Hepatocyte (in vitro differentiated cells): ENCODE results near the gene ZNF444. TPM values are rescaled to one million over a fixed set of nuclear protein-coding genes. Genes with fewer than 3 reads are reported as not detected.

Source experiments
- DNase-seq: peaks from one replicate; pipeline ENCODE4 v3.0.0-alpha.2; 2016; ENCODE audit warnings: low spot score
- H2AFZ ChIP-seq: fragments of 200-600 bp; sonication (generic); 2 replicates; pipeline ENCODE4 v1.6.0; 2016; ENCODE audit warnings: antibody characterized with exemption, mild to moderate bottlenecking
- H3K27ac ChIP-seq: fragments of 200-600 bp; sonication (generic); 2 replicates; pipeline ENCODE4 v1.5.1; 2016; ENCODE audit warnings: mild to moderate bottlenecking
- H3K27me3 ChIP-seq: fragments of 200-600 bp; sonication (generic); 2 replicates; pipeline ENCODE4 v1.6.1; 2016
- H3K36me3 ChIP-seq: fragments of 200-600 bp; sonication (generic); replicated peaks from 2 replicates; pipeline ENCODE4 v1.5.1; 2016; ENCODE audit warnings: low read depth; ENCODE audit not compliant: insufficient read depth
- H3K4me1 ChIP-seq: fragments of 200-600 bp; sonication (generic); 2 replicates; pipeline ENCODE4 v1.5.1; 2016; ENCODE audit warnings: mild to moderate bottlenecking, moderate library complexity; ENCODE audit not compliant: insufficient read depth
- H3K4me2 ChIP-seq: fragments of 200-600 bp; sonication (generic); 2 replicates; pipeline ENCODE4 v1.6.0; 2016
- H3K4me3 ChIP-seq: fragments of 200-600 bp; sonication (generic); 2 replicates; pipeline ENCODE4 v1.5.1; 2016; ENCODE audit warnings: mild to moderate bottlenecking
- H3K79me2 ChIP-seq: fragments of 200-600 bp; sonication (generic); 2 replicates; pipeline ENCODE4 v1.6.0; 2017; ENCODE audit warnings: mild to moderate bottlenecking
- H3K9me2 ChIP-seq: fragments of 200-600 bp; sonication (generic); replicated peaks from 2 replicates; pipeline ENCODE4 v1.6.0; 2017; ENCODE audit warnings: mild to moderate bottlenecking; ENCODE audit not compliant: insufficient read depth
- H3K9me3 ChIP-seq: fragments of 200-600 bp; sonication (generic); 2 replicates; pipeline ENCODE4 v1.5.1; 2016; ENCODE audit warnings: low read depth, mild to moderate bottlenecking
- H4K20me1 ChIP-seq: fragments of 200-600 bp; sonication (generic); 2 replicates; pipeline ENCODE4 v1.6.0; 2016; ENCODE audit warnings: mild to moderate bottlenecking; ENCODE audit not compliant: insufficient read depth, poor library complexity, severe bottlenecking
- CTCF ChIP-seq: fragments of 200-600 bp; sonication (generic); IDR thresholded peaks from 2 replicates; pipeline ENCODE4 v1.5.1; 2016; ENCODE audit warnings: antibody characterized with exemption, mild to moderate bottlenecking; ENCODE audit not compliant: poor library complexity
- EZH2 ChIP-seq: fragments of 200-600 bp; sonication (generic); IDR thresholded peaks from 2 replicates; pipeline ENCODE4 v1.6.1; 2016; ENCODE audit warnings: antibody characterized with exemption, mild to moderate bottlenecking, borderline replicate concordance
- EZH2phosphoT487 ChIP-seq: fragments of 200-600 bp; sonication (generic); IDR thresholded peaks from one replicate; pipeline ENCODE4 v1.6.1; 2018; ENCODE audit warnings: antibody characterized with exemption, mild to moderate bottlenecking, low read depth, moderate library complexity; ENCODE audit not compliant: unreplicated experiment, severe bottlenecking
- WGBS: methylation state at CpG from one replicate; pipeline ENCODE4 v1.1.6; 2016; ENCODE audit warnings: low lambda C conversion rate; ENCODE audit errors: missing lambda C conversion rate; 5-methylcytosine and 5-hydroxymethylcytosine counted together
- polyA plus RNA-seq: library from polyadenylated mRNA; unstranded; fragments of >200 nt; fragmentation: Nextera tagmentation; extraction: Ambion mirVana; gene quantifications from 2 replicates; pipeline ENCODE4 v1.2.1, GENCODE V29; 2016
- total RNA-seq: library from RNA; depleted of rRNA; stranded (reverse); fragments of >200 nt; gene quantifications from 2 replicates; pipeline ENCODE4 v1.2.3, GENCODE V29; 2014

Gene ZNF444
- total and polyA plus RNA-seq, 2 experiments from 2014 or later = 46.6 to 60.2 TPM

GRCh38 chr19:56124578-56124977 lies 16.5 kb upstream of the ZNF444 start:
- Histone ChIP-seq H3K9me3 (no peaks in the 10 kb centered on the region), H3K27me3 (no peaks in the 10 kb centered on the region), H2AFZ (no peak overlapping the region), H3K79me2 (peaks cover 10% of the 10 kb centered on the region), H3K4me3 (no peak overlapping the region), H3K9me2 (no peaks in the 10 kb centered on the region), H4K20me1 (peaks cover 7% of the 10 kb centered on the region), H3K36me3 (no peaks in the 10 kb centered on the region), H3K4me2 (no peak overlapping the region), H3K4me1 (peaks cover 3% of the 10 kb centered on the region), H3K27ac (no peak overlapping the region)
- 86% methylated on average over 3 of the region's 4 CpGs for WGBS
- DNase-seq = no peak
- TF ChIP-seq EZH2 (no peak), EZH2phosphoT487 (no peak), CTCF (no peak)

GRCh38 chr19:56125806-56126590 lies 15.1 kb upstream of the ZNF444 start:
- Histone ChIP-seq H3K9me3 (no peaks in the 10 kb centered on the region), H3K4me3 (no peak overlapping the region), H3K9me2 (no peaks in the 10 kb centered on the region), H3K4me2 (no peak overlapping the region), H2AFZ (no peak overlapping the region), H3K27ac (no peak overlapping the region), H3K4me1 (no peaks in the 10 kb centered on the region), H3K36me3 (no peaks in the 10 kb centered on the region), H3K79me2 (no peaks in the 10 kb centered on the region), H3K27me3 (no peaks in the 10 kb centered on the region), H4K20me1 (no peaks in the 10 kb centered on the region)
- DNase-seq = no peak
- TF ChIP-seq EZH2phosphoT487 = no peak
- TF ChIP-seq EZH2 = no peak
- TF ChIP-seq CTCF = no peak
- 64% methylated on average over 16 of the region's 16 CpGs for WGBS

GRCh38 chr19:56126983-56127780 lies 13.9 kb upstream of the ZNF444 start:
- WGBS = 92% methylated on average over 19 of the region's 19 CpGs

GRCh38 chr19:56130006-56130405 lies 11.1 kb upstream of the ZNF444 start:
- H3K4me3 ChIP-seq = no peak overlapping the region
- no peaks in the 10 kb centered on the region for H3K79me2 ChIP-seq
- H4K20me1 ChIP-seq = no peaks in the 10 kb centered on the region
- peaks cover 5% of the 10 kb centered on the region for H3K4me1 ChIP-seq
- no peak overlapping the region for H2AFZ ChIP-seq
- no peak for DNase-seq
- no peaks in the 10 kb centered on the region for H3K36me3 ChIP-seq
- H3K4me2 ChIP-seq = no peak overlapping the region
- no peak overlapping the region for H3K27ac ChIP-seq
- no peaks in the 10 kb centered on the region for H3K9me3 ChIP-seq
- no peak for TF ChIP-seq CTCF
- TF ChIP-seq EZH2 = no peak
- no peak for TF ChIP-seq EZH2phosphoT487
- H3K9me2 ChIP-seq = no peaks in the 10 kb centered on the region
- H3K27me3 ChIP-seq = no peaks in the 10 kb centered on the region
- 86% methylated on average over 7 of the region's 7 CpGs for WGBS

More at GRCh38 chr19:56126983-56127780, 13.9 kb upstream of the ZNF444 start:
- H3K4me1 ChIP-seq = no peaks in the 10 kb centered on the region
- H3K27me3 ChIP-seq = no peaks in the 10 kb centered on the region
- TF ChIP-seq EZH2phosphoT487 = no peak
- no peak for TF ChIP-seq EZH2
- no peaks in the 10 kb centered on the region for H3K9me2 ChIP-seq
- no peak overlapping the region for H3K4me3 ChIP-seq
- no peaks in the 10 kb centered on the region for H3K9me3 ChIP-seq
- no peaks in the 10 kb centered on the region for H4K20me1 ChIP-seq
- H3K4me2 ChIP-seq = no peak overlapping the region
- H2AFZ ChIP-seq = no peak overlapping the region
- H3K79me2 ChIP-seq = no peaks in the 10 kb centered on the region
- H3K36me3 ChIP-seq = no peaks in the 10 kb centered on the region
- no peak overlapping the region for H3K27ac ChIP-seq
- DNase-seq = no peak
